AG09319 (cell line): ENCODE data around the gene NRIP2.

Source experiments
- DNase-seq: peaks from one replicate; pipeline ENCODE4 v3.0.0-alpha.2; 2010; ENCODE audit warnings: low read depth; ENCODE audit errors: extremely low read depth
- CTCF ChIP-seq: IDR thresholded peaks from 2 replicates; pipeline ENCODE4 v1.5.1; 2011; ENCODE audit warnings: low read depth, mild to moderate bottlenecking, inconsistent platforms, low read length, moderate library complexity

The NRIP2 gene

DNA sequence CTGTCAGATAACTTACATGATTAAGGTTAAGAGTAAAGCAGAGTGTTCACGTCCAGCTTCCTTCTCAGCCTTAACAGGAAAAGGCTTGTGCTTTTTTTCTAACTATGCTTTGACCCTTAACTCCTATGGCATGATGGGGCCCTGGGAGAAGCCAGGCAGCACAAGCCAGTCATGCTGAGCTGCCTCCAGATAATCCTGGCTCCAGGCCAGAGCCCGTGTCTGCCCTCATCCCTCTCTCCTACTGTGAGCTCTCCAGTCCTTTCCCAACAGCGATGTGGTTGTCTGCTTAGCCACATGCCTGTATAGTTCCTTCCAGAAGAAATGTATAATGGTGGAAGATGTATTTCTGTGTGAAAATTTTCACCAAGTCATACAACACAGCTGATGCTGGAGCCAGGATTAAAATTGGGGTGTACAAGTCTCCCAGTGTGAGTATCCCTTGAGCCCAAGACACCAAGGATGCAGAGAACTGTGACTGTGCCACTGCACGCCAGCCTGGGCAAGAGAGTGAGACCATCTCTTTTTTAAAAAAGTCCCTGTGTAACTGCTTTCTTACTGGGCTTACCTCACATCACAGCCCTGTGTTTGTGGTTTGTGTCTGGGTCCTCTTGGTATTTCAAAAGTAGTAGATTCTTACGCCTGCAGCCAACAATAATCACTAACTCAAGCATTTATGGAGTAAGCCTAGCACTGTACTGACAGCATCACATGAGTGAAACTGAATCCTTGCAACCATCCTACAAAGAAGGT, 30.3 kb downstream of the NRIP2 start:
- DNase-seq, result no peak
- TF ChIP-seq CTCF, result no peak

GRCh38 chr12:2803635-2804392, 31.0 kb downstream of the NRIP2 start:
- no peak for DNase-seq
- no peak for TF ChIP-seq CTCF

DNA sequence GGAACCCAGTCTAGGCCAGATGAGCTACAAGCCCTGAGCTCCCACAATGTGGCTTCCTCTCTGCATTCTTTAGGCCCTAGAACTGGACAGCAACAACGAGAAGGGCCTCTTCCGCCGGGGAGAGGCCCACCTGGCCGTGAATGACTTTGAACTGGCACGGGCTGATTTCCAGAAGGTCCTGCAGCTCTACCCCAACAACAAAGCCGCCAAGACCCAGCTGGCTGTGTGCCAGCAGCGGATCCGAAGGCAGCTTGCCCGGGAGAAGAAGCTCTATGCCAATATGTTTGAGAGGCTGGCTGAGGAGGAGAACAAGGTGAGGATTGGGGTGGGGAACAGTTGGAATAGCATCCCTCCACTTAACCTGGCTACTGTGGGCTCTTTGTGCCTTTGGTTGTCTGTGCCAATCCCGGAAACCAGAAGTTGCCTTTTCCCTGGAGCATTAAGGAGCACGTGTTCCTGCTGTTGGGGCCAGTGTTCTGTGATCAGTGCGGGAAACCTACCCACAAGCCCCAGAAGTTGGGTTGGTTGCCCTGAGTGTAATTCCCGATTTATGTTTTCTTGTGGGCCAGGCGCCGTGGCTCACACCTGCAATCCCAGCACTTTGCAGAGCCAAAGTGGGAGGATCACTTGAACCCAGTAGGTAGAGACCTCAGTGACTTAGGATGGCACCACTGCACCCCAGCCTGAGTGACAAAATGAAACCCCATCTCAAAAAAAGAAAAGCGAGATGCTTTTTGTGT, 33.6 kb downstream of the NRIP2 start:
- no peak for TF ChIP-seq CTCF
- DNase-seq, result no peak

DNA sequence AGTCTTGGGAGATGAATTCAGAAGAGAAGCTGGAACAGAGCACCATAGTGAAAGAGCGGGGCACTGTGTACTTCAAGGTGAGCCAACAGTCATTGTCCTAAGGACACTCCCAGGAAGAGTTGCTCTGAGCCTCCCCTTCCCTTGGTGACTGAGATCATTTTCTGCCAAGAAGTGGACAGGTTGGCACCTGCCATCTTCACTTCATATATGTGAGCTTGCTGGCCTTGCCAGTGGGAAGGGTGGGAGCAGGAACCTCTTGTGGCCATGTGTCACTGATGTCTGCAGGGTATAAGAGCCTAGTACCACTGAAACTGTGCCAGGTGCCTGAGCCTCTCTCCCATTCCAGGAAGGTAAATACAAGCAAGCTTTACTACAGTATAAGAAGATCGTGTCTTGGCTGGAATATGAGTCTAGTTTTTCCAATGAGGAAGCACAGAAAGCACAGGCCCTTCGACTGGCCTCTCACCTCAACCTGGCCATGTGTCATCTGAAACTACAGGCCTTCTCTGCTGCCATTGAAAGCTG, 34.7 kb downstream of the NRIP2 start:
- TF ChIP-seq CTCF, result no peak
- DNase-seq, result no peak

DNA sequence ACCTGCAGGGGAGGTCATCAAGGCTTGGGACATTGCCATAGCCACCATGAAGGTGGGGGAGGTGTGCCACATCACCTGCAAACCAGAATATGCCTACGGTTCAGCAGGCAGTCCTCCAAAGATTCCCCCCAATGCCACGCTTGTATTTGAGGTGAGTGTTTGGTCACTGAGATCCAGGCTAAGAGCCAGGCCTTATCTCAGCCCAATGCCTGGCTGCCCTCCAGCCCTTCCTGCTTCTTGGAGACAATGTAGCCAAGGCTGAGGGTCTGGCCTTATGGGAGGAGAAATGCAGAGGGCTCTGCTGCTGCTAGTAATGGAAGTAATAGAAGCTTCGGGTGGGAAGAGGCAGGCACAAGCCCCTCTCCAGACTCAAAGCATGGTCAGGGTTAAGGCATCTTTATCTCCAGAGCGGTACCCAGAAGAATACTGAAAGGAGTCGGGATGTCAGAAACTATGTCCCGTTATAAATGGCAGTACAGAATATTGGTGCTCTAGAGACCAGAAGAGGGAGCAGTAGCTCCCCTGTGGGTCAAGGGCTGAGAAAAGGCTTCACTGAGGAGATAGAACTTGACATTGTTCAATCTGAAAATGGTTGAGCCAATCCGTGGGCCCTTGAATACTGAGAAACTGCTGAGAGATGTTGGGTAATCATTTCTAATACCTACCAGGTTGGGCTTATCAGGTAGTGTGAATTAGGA, 37.0 kb downstream of the NRIP2 start:
- TF ChIP-seq CTCF, result no peak; the same call in 1 of the 2 replicates
- DNase-seq, result no peak

DNA sequence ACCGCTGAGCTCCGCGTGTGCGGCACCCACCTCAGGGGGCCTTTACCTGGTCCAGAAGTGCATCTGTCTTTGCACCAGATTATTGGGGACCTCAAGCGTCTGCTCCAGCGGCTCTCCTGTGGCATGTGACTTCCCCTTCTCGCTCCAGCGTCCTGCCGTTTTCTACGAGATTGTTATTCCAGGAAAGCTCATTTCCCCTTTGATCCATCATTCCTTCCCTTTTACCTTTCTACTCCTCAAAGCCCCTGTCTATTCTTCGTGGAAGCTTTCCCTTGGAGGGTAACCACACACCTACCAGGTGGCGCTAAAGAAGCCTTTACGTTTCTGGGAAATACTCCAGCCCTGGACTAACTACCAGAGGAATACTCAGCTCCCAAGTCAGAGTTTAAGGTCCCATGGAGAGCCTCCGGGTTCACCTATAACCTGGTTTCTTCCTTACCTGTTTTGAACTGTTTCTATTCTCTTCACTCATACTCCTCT, 38.6 kb downstream of the NRIP2 start:
- DNase-seq, result no peak
- TF ChIP-seq CTCF, result peak; percentile 1
